PC-9 (cell line): Measurements from ENCODE around the gene TRIM59. TPM values are rescaled to one million over a fixed set of nuclear protein-coding genes. Genes with fewer than 3 reads are reported as not detected.

ENCODE experiments used
- BruUV-seq: library from RNA; stranded (reverse); fragments of 400-500 nt; replicated peaks from 2 replicates; lab custom pipeline; 2021; lab: Mats Ljungman, UMichigan
- CTCF ChIA-PET: fragments of 300-600 bp; sonication (Branson Sonifier 250); formaldehyde crosslinking; loops from one replicate; lab custom pipeline; 2022; ENCODE audit warnings: antibody characterized with exemption; lab: Charles Lee
- POLR2A ChIA-PET: fragments of 300-600 bp; sonication (Branson Sonifier 250); formaldehyde crosslinking; loops from one replicate; lab custom pipeline; 2022; ENCODE audit warnings: antibody characterized with exemption; ENCODE audit not compliant: unreplicated experiment; lab: Charles Lee
- DNase-seq, 2 experiments: peaks; one replicate each; pipeline versions ENCODE4 v3.0.0 to v3.0.0-alpha.2; 2015 to 2022; ENCODE audit warnings: mixed read lengths in 1 of 2
- H2AFZ ChIP-seq: fragments of 200-600 bp; sonication (generic); 2 replicates; pipeline ENCODE4 v1.8.1; 2017; ENCODE audit warnings: antibody characterized with exemption
- H3F3A ChIP-seq: fragments of 200-600 bp; sonication (generic); 2 replicates; pipeline ENCODE4 v1.8.1; 2017; ENCODE audit warnings: antibody characterized with exemption, mild to moderate bottlenecking, low read depth; ENCODE audit not compliant: insufficient read depth
- H3K27ac ChIP-seq: fragments of 200-600 bp; sonication (generic); 2 replicates; pipeline ENCODE4 v1.6.1; 2016; ENCODE audit warnings: mixed run types
- H3K27me3 ChIP-seq: fragments of 200-600 bp; sonication (generic); 2 replicates; pipeline ENCODE4 v1.6.1; 2016; ENCODE audit warnings: low read depth, mixed run types; ENCODE audit not compliant: insufficient read depth
- H3K36me3 ChIP-seq: fragments of 200-600 bp; sonication (generic); 2 replicates; pipeline ENCODE4 v1.6.1; 2016; ENCODE audit warnings: low read depth, mixed run types
- H3K4me1 ChIP-seq: fragments of 200-600 bp; sonication (generic); replicated peaks from 2 replicates; pipeline ENCODE4 v1.6.1; 2016; ENCODE audit warnings: mixed run types; ENCODE audit not compliant: insufficient read depth
- H3K4me2 ChIP-seq: fragments of 200-600 bp; sonication (generic); 2 replicates; pipeline ENCODE4 v1.6.1; 2017; ENCODE audit warnings: mixed run types
- H3K4me3 ChIP-seq: fragments of 200-600 bp; sonication (generic); 2 replicates; pipeline ENCODE4 v1.6.1; 2016; ENCODE audit warnings: mixed run types
- H3K79me2 ChIP-seq: fragments of 200-600 bp; sonication (generic); 2 replicates; pipeline ENCODE4 v1.6.1; 2017; ENCODE audit warnings: low read depth, mixed run types
- H3K9me2 ChIP-seq: fragments of 200-600 bp; sonication (generic); 2 replicates; pipeline ENCODE4 v1.8.1; 2017; ENCODE audit warnings: mild to moderate bottlenecking; ENCODE audit not compliant: insufficient read depth
- H3K9me3 ChIP-seq: fragments of 200-600 bp; sonication (generic); 2 replicates; pipeline ENCODE4 v1.8.1; 2016; ENCODE audit warnings: low read depth; ENCODE audit not compliant: insufficient read depth
- H4K20me1 ChIP-seq: fragments of 200-600 bp; sonication (generic); 2 replicates; pipeline ENCODE4 v1.8.1; 2017; ENCODE audit not compliant: insufficient read depth
- CTCF ChIP-seq: fragments of 200-600 bp; sonication (generic); conservative IDR thresholded peaks from 2 replicates; pipeline ENCODE4 v1.6.1; 2017; ENCODE audit warnings: mixed run types, antibody characterized with exemption, mild to moderate bottlenecking, moderate library complexity
- EZH2 ChIP-seq: fragments of 200-600 bp; sonication (generic); IDR thresholded peaks from 2 replicates; pipeline ENCODE4 v1.8.0; 2017; ENCODE audit warnings: antibody characterized with exemption, low read depth
- intact Hi-C: fragments of 100-400 bp; cut with micrococcal nuclease; formaldehyde crosslinking; loops from one replicate; pipeline ENCODE4 v1.10.0; 2022; ENCODE audit not compliant: unreplicated experiment
- total RNA-seq: library from RNA; stranded (reverse); gene quantifications from 2 replicates; pipeline ENCODE4 v1.2.3, GENCODE V29; 2021

Gene TRIM59
- total RNA-seq, 1 experiment from 2014 or later = 23.3 TPM

GRCh38 chr3:160451602-160452001, 2.0 kb upstream of the TRIM59 start:
- CTCF ChIA-PET = interaction anchor here (0.6 kb wide), 1 partner anchor 427 kb away, joined by 4 read pairs; no protein-coding TSS in a partner anchor
- intact Hi-C loops = no loop called here
- no peaks in the 10 kb centered on the region for H3K9me2 ChIP-seq
- no peak for DNase-seq
- H3K36me3 ChIP-seq = no peaks in the 10 kb centered on the region
- no peak overlapping the region for H3K27ac ChIP-seq
- H3K4me2 ChIP-seq = no peak overlapping the region
- H3F3A ChIP-seq = peaks cover 8% of the 10 kb centered on the region; the same call in 1 of the 2 replicates
- no peaks in the 10 kb centered on the region for H3K27me3 ChIP-seq
- no peak overlapping the region; the same call in 1 of the 2 replicates for H2AFZ ChIP-seq
- no peaks in the 10 kb centered on the region for H4K20me1 ChIP-seq
- no TSS peak for BruUV-seq
- H3K4me1 ChIP-seq = peaks cover 21% of the 10 kb centered on the region
- peaks cover 24% of the 10 kb centered on the region for H3K79me2 ChIP-seq
- no peak overlapping the region for H3K4me3 ChIP-seq
- TF ChIP-seq EZH2 (no peak), CTCF (no peak)
- POLR2A ChIA-PET = interaction anchor here (0.7 kb wide), 1 partner anchor 619 kb away, joined by 3 read pairs; no protein-coding TSS in a partner anchor
- no peaks in the 10 kb centered on the region for H3K9me3 ChIP-seq

- Histone ChIP-seq H3K4me2 (no peak overlapping the region), H2AFZ (peak overlapping the region; percentile 99), H3K27me3 (no peaks in the 10 kb centered on the region), H3K79me2 (peaks cover 31% of the 10 kb centered on the region), H3K9me2 (no peaks in the 10 kb centered on the region), H3K4me3 (no peak overlapping the region), H3K9me3 (no peaks in the 10 kb centered on the region), H4K20me1 (no peaks in the 10 kb centered on the region), H3K27ac (no peak overlapping the region), H3K36me3 (no peaks in the 10 kb centered on the region), H3K4me1 (peaks cover 21% of the 10 kb centered on the region), H3F3A (peaks cover 8% of the 10 kb centered on the region; the same call in 1 of the 2 replicates)
- CTCF ChIA-PET = no interaction called here
- POLR2A ChIA-PET = no interaction called here
- no TSS peak for BruUV-seq
- no peak for DNase-seq
- no peak for TF ChIP-seq CTCF
- intact Hi-C loops = no loop called here
These were observed 1.3 kb upstream of the TRIM59 start for GRCh38 chr3:160450846-160451245.

DNA sequence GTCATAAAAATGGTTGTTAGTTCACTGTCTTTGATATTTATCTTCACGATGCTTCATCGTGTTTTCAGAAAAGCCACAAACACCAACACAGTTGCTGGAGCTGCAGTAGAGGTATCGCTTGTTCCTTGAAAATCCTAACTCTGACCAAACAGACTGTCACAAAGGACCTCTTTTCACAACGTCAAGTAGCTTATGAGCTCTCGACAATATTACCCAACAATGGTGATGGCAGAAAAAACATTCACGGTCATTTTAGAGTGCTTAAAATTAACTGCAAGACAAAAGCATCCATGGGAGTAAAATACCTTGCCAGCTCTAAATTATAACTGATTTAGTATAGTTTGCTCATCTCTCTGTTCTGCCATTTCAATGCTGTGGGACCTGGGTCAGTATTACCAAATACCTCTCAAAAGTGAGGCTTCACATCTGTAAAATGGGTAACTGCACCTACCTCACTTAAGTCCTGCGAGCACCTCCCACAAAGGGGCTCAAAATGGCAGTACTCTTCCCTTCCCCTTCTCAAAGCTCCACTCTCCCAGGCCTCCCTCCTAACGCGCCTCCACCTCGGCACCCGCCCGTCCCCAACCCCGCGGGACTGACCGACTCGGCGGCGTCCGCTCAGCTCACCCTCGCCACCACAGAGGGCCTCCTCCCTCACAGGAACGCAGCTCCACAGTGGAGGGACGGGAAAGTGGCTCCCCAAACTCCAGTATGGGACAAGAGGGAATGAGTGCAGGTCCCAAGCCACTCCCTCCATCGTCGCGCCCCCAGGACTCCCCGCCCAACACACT, 546 bp downstream of the TRIM59 start:
- Histone ChIP-seq H3K9me3 (no peaks in the 10 kb centered on the region), H3K36me3 (no peaks in the 10 kb centered on the region), H2AFZ (peak overlapping the region; percentile 99), H3K9me2 (no peaks in the 10 kb centered on the region), H3K27me3 (no peaks in the 10 kb centered on the region), H3F3A (peaks cover 12% of the 10 kb centered on the region; the same call in 1 of the 2 replicates), H4K20me1 (no peaks in the 10 kb centered on the region), H3K4me3 (peak overlapping the region; percentile 76), H3K27ac (peak overlapping the region; percentile 51), H3K4me2 (peak overlapping the region; percentile 95), H3K4me1 (peaks cover 21% of the 10 kb centered on the region), H3K79me2 (peaks cover 33% of the 10 kb centered on the region)
- intact Hi-C loops = loop anchor here (2.0 to 5.0 kb wide), 5 partner anchors 46 to 963 kb away; partner anchors contain the start of gene ARL14
- no peak for DNase-seq
- ChIA-PET POLR2A (interaction anchor here (0.6 to 0.7 kb wide), 6 partner anchors 10 to 868 kb away, joined by 3 to 5 read pairs (median 4); no protein-coding TSS in a partner anchor), CTCF (interaction anchor here (0.5 to 1.1 kb wide), 4 partner anchors 8 to 545 kb away, joined by 3 to 13 read pairs (median 4); no protein-coding TSS in a partner anchor)
- BruUV-seq = TSS peak; percentile 58
- TF ChIP-seq CTCF = no peak; the same call in 1 of the 2 replicates
- TF ChIP-seq EZH2 = no peak
